Tibial nerve (tissue), 3 donors: Measurements from ENCODE around the gene ANKRD35.

Source experiments
- POLR2A ChIP-seq, 2 donors: fragments of 450-650 bp; IDR thresholded peaks; one replicate each; pipeline ENCODE4 v1.6.1; 2017; ENCODE audit warnings: antibody characterized with exemption in 2 of 2, mild to moderate bottlenecking in 2 of 2, moderate library complexity in 2 of 2
- TF ChIP-seq, protein P1 (sequence below), 5 experiments: fragments of 200-600 bp in 3 of 5; fragments of 450-650 bp in 2 of 5; sonication (generic) in 3 of 5; IDR thresholded peaks; one replicate each; pipeline ENCODE4 v1.5.1; 2016 to 2019; ENCODE audit warnings: antibody characterized with exemption in 5 of 5, mild to moderate bottlenecking in 3 of 5, moderate library complexity in 2 of 5

DNA sequence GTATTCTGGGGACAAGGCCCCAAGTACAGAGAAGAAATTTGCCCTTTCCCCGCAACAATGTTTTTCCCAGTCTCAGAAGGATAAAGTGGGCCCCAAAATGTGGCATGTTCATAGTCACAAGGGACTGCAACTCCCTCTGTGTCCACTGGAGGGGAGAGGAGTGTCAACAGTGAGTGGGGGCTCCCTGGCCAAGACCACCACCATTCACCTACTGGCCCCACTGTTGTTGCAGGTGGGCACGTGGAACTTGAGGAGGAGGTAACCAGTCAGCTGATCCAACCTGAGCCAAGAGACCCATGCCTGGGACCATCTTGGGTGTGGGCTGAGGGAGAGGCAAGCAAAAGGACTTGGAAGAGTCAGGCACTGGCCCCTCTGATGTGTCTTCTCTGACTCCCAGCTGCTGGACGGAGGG lies 39.5 kb downstream of the ANKRD35 start:
- TF ChIP-seq, protein P1, sequence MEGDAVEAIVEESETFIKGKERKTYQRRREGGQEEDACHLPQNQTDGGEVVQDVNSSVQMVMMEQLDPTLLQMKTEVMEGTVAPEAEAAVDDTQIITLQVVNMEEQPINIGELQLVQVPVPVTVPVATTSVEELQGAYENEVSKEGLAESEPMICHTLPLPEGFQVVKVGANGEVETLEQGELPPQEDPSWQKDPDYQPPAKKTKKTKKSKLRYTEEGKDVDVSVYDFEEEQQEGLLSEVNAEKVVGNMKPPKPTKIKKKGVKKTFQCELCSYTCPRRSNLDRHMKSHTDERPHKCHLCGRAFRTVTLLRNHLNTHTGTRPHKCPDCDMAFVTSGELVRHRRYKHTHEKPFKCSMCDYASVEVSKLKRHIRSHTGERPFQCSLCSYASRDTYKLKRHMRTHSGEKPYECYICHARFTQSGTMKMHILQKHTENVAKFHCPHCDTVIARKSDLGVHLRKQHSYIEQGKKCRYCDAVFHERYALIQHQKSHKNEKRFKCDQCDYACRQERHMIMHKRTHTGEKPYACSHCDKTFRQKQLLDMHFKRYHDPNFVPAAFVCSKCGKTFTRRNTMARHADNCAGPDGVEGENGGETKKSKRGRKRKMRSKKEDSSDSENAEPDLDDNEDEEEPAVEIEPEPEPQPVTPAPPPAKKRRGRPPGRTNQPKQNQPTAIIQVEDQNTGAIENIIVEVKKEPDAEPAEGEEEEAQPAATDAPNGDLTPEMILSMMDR (IDR thresholded peaks at IDR 0.05) = peak; percentile 39 to 70 (median 61)
- no peak for TF ChIP-seq POLR2A (IDR thresholded peaks at IDR 0.05)
